GM21390 (cell line): ENCODE data around the gene DISC1.
"Not testable (repeated sequence)": the region's sequence is repeated elsewhere in the genome, so short reads cannot be mapped to it uniquely, and the experiment has no call there.

Experiments
- ATAC-seq: cut with Tn5 transposase; IDR thresholded peaks from one replicate; pipeline ENCODE4 v1.9.1; 2021; ENCODE audit not compliant: unreplicated experiment

Gene DISC1

GRCh38 chr1:231634323-231635013, 7.9 kb downstream of the DISC1 start:
- ATAC-seq, result no peak

GRCh38 chr1:231636157-231636556, 9.6 kb downstream of the DISC1 start:
- no peak for ATAC-seq

GRCh38 chr1:231636922-231637321, 10.3 kb downstream of the DISC1 start:
- not testable (repeated sequence) for ATAC-seq

GRCh38 chr1:231638647-231639046, 12.1 kb downstream of the DISC1 start:
- no peak for ATAC-seq

GRCh38 chr1:231639819-231640218, 13.2 kb downstream of the DISC1 start:
- no peak for ATAC-seq

GRCh38 chr1:231641444-231641843, 14.9 kb downstream of the DISC1 start:
- not testable (repeated sequence) for ATAC-seq

GRCh38 chr1:231642061-231642460, 15.5 kb downstream of the DISC1 start:
- ATAC-seq, result not testable (repeated sequence)

GRCh38 chr1:231642618-231643017, 16.0 kb downstream of the DISC1 start:
- ATAC-seq, result no peak

- ATAC-seq, result no peak
These were observed 16.7 kb downstream of the DISC1 start for GRCh38 chr1:231643071-231643934.

GRCh38 chr1:231643935-231644237, 17.3 kb downstream of the DISC1 start:
- no peak for ATAC-seq

GRCh38 chr1:231645634-231646033, 19.0 kb downstream of the DISC1 start:
- not testable (repeated sequence) for ATAC-seq

GRCh38 chr1:231646165-231646564, 19.6 kb downstream of the DISC1 start:
- not testable (repeated sequence) for ATAC-seq

- ATAC-seq, result not testable (repeated sequence)
These were observed 25.2 kb downstream of the DISC1 start for GRCh38 chr1:231651621-231652260.

GRCh38 chr1:231653632-231654031, 27.0 kb downstream of the DISC1 start:
- ATAC-seq, result no peak

GRCh38 chr1:231656741-231657140, 30.2 kb downstream of the DISC1 start:
- no peak for ATAC-seq

GRCh38 chr1:231658223-231658622, 31.6 kb downstream of the DISC1 start:
- not testable (repeated sequence) for ATAC-seq

- ATAC-seq, result no peak
These were observed 33.6 kb downstream of the DISC1 start for GRCh38 chr1:231660198-231660597.

- ATAC-seq, result no peak
These were observed 36.7 kb downstream of the DISC1 start for GRCh38 chr1:231663211-231663792.

- ATAC-seq, result no peak
These were observed 38.5 kb downstream of the DISC1 start for GRCh38 chr1:231665101-231665500.

- no peak for ATAC-seq
These were observed 39.1 kb downstream of the DISC1 start for GRCh38 chr1:231665726-231666125.

- no peak for ATAC-seq
These were observed 39.8 kb downstream of the DISC1 start for GRCh38 chr1:231666220-231666936.
